ENCODE data around the gene GARIN6. TPM values are rescaled to one million over a fixed set of nuclear protein-coding genes. Genes with fewer than 3 reads are reported as not detected.

GARIN6 gene
- total RNA-seq (not detected in 2 replicates), polyA plus RNA-seq (not detected in 2 replicates), polyA minus RNA-seq (ENCODE audit: low replicate concordance) (not detected in 2 replicates)
- not detected in 2 replicates for polyA plus RNA-seq (2012)

- no peaks in the 10 kb centered on the region for H3K36me3 ChIP-seq (ENCODE audit: control insufficient read depth, insufficient read depth, low read length)
- no peaks in the 10 kb centered on the region for H4K20me1 ChIP-seq (ENCODE audit: control insufficient read depth, extremely low read depth, insufficient read depth, low read length)
- no peaks in the 10 kb centered on the region for H3K4me1 ChIP-seq (ENCODE audit: control insufficient read depth, extremely low read depth, insufficient read depth, low read length)
- no peak within 1 kb of the TSS for H2AFZ ChIP-seq (ENCODE audit: low read length)
- no peak within 1 kb of the TSS for H3K27ac ChIP-seq (ENCODE audit: insufficient read depth, low read length)
- no peak for DNase-seq (ENCODE audit: low read depth in 2 of 2)
- H3K9me3 ChIP-seq (ENCODE audit: control insufficient read depth, insufficient read depth, low read depth, low read length): no peaks in the 10 kb centered on the region
- H3K4me2 ChIP-seq (ENCODE audit: extremely low read depth, insufficient read depth, low read length): no peak within 1 kb of the TSS
- TF ChIP-seq EZH2 (IDR thresholded peaks at IDR 0.05; ENCODE audit: low read length, missing control alignments) (no peak), CTCF (conservative IDR thresholded peaks at IDR 0.05 in 1 of 2, IDR thresholded peaks at IDR 0.05 in 1 of 2; ENCODE audit: low read depth in 1 of 2, low read length in 2 of 2) (no peak)
- no peak within 1 kb of the TSS for H3K4me3 ChIP-seq (replicated peaks in 1 of 4; ENCODE audit: control extremely low read depth in 1 of 4, insufficient read depth in 1 of 4, low read depth in 3 of 4, low read length in 4 of 4)
- H3K27me3 ChIP-seq (ENCODE audit: control insufficient read depth, insufficient read depth, low read length): no peaks in the 10 kb centered on the region
- no peaks in the 10 kb centered on the region for H3K79me2 ChIP-seq (ENCODE audit: control insufficient read depth, insufficient read depth, low read length)
- H3K9ac ChIP-seq (ENCODE audit: insufficient read depth, low read length): no peak within 1 kb of the TSS
Measured at GRCh38 chr12:99647453-99647852, at the start of gene GARIN6. Gene GARIN6 (plus strand): TSS chr12:99647753. CDS start chr12:99648175, 422 bp downstream.

GRCh38 chr12:99598785-99599184 lies 48.8 kb upstream of the GARIN6 start:
- no peak overlapping the region for H3K4me3 ChIP-seq (replicated peaks in 1 of 4; ENCODE audit: control extremely low read depth in 1 of 4, insufficient read depth in 1 of 4, low read depth in 3 of 4, low read length in 4 of 4)

GRCh38 chr12:99600388-99600787 lies 47.2 kb upstream of the GARIN6 start:
- no peaks in the 10 kb centered on the region for H3K4me1 ChIP-seq (ENCODE audit: control insufficient read depth, extremely low read depth, insufficient read depth, low read length)
- no peaks in the 10 kb centered on the region for H4K20me1 ChIP-seq (ENCODE audit: control insufficient read depth, extremely low read depth, insufficient read depth, low read length)
- H3K9me3 ChIP-seq (ENCODE audit: control insufficient read depth, insufficient read depth, low read depth, low read length): no peaks in the 10 kb centered on the region

More at GRCh38 chr12:99598785-99599184, 48.8 kb upstream of the GARIN6 start:
- no peak for DNase-seq (ENCODE audit: low read depth in 2 of 2)
- Histone ChIP-seq H3K9ac (ENCODE audit: insufficient read depth, low read length) (no peak overlapping the region), H4K20me1 (ENCODE audit: control insufficient read depth, extremely low read depth, insufficient read depth, low read length) (no peaks in the 10 kb centered on the region), H3K4me1 (ENCODE audit: control insufficient read depth, extremely low read depth, insufficient read depth, low read length) (no peaks in the 10 kb centered on the region), H3K4me2 (ENCODE audit: extremely low read depth, insufficient read depth, low read length) (no peak overlapping the region), H3K27me3 (ENCODE audit: control insufficient read depth, insufficient read depth, low read length) (no peaks in the 10 kb centered on the region), H3K9me3 (ENCODE audit: control insufficient read depth, insufficient read depth, low read depth, low read length) (no peaks in the 10 kb centered on the region), H2AFZ (ENCODE audit: low read length) (no peak overlapping the region), H3K27ac (ENCODE audit: insufficient read depth, low read length) (no peak overlapping the region), H3K36me3 (ENCODE audit: control insufficient read depth, insufficient read depth, low read length) (no peaks in the 10 kb centered on the region), H3K79me2 (ENCODE audit: control insufficient read depth, insufficient read depth, low read length) (no peaks in the 10 kb centered on the region)
- TF ChIP-seq CTCF (conservative IDR thresholded peaks at IDR 0.05 in 1 of 2, IDR thresholded peaks at IDR 0.05 in 1 of 2; ENCODE audit: low read depth in 1 of 2, low read length in 2 of 2): no peak
- TF ChIP-seq EZH2 (IDR thresholded peaks at IDR 0.05; ENCODE audit: low read length, missing control alignments): no peak

More at GRCh38 chr12:99600388-99600787, 47.2 kb upstream of the GARIN6 start:
- Histone ChIP-seq H2AFZ (ENCODE audit: low read length) (no peak overlapping the region), H3K27ac (ENCODE audit: insufficient read depth, low read length) (no peak overlapping the region), H3K9ac (ENCODE audit: insufficient read depth, low read length) (no peak overlapping the region), H3K4me3 (replicated peaks in 1 of 4; ENCODE audit: control extremely low read depth in 1 of 4, insufficient read depth in 1 of 4, low read depth in 3 of 4, low read length in 4 of 4) (no peak overlapping the region), H3K27me3 (ENCODE audit: control insufficient read depth, insufficient read depth, low read length) (no peaks in the 10 kb centered on the region), H3K4me2 (ENCODE audit: extremely low read depth, insufficient read depth, low read length) (no peak overlapping the region), H3K36me3 (ENCODE audit: control insufficient read depth, insufficient read depth, low read length) (no peaks in the 10 kb centered on the region), H3K79me2 (ENCODE audit: control insufficient read depth, insufficient read depth, low read length) (no peaks in the 10 kb centered on the region)
- TF ChIP-seq CTCF (conservative IDR thresholded peaks at IDR 0.05 in 1 of 2, IDR thresholded peaks at IDR 0.05 in 1 of 2; ENCODE audit: low read depth in 1 of 2, low read length in 2 of 2) (no peak), EZH2 (IDR thresholded peaks at IDR 0.05; ENCODE audit: low read length, missing control alignments) (no peak)
- DNase-seq (ENCODE audit: low read depth in 2 of 2): no peak
